Inferior parietal cortex (tissue), 1 donor: ENCODE results near the gene SLC35F3.
"Not testable (repeated sequence)": the region's sequence is repeated elsewhere in the genome, so short reads cannot be mapped to it uniquely, and the experiment has no call there.

Source experiments
- DNase-seq: peaks from one replicate; pipeline ENCODE4 v3.0.0-alpha.2; 2016; ENCODE audit errors: extremely low spot score

The SLC35F3 gene

DNA sequence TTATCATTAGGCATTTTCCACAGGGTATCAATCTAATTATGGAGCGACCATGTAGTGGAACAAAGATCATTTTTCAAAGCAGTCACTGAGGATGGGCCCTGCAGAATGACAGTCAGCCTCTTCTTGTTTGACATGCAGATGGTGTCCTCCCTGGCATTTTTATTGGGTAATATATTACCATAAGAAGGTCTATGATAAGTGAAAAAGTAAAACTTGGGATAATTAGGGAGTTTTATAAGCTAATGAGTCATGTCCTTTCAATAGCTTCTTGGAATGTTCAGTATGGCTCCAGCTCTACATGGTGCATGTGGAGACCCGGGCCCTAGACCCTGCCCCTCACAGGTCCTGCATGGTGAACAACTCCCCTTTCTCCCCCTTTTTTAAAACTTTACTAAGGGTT lies 236.5 kb downstream of the SLC35F3 start:
- no peak for DNase-seq

DNA sequence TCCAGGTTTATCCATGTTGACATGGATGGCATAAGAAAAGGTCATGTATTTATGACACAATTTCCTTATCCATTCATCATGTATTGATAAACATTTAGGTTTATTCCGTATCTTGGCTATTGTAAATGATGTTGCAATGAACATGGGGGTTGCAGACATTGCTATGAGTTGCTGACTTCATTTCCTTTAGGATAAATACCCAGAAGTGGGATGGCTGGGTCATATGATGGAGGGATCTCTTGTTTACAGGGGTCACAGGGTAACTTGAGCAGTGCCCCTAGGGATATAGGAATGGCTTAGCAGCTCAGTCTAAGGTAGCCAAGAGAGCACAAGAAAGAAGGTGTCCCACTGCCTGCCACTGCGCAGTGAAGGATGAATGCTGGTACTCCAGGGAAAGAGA lies 239.2 kb downstream of the SLC35F3 start:
- DNase-seq = no peak

DNA sequence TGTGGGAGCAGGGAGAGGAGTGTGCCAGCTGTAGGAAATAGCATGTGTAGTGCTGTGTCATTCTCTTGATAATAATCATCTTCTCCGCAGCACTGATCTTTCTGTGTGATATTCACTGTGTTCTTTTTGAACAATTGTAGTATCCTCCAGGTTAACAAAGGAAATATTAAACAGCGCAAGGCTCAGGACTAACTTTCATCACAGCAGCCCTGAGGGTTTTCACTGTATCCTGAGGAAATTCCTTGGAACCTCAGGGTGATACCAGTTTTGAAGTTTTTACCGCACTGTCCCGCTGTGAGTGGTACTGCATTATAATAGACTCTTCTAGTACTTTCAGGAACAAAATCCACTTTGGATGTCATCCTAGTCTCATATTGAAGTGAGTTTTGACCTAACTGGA lies 240.4 kb downstream of the SLC35F3 start:
- DNase-seq = no peak

DNA sequence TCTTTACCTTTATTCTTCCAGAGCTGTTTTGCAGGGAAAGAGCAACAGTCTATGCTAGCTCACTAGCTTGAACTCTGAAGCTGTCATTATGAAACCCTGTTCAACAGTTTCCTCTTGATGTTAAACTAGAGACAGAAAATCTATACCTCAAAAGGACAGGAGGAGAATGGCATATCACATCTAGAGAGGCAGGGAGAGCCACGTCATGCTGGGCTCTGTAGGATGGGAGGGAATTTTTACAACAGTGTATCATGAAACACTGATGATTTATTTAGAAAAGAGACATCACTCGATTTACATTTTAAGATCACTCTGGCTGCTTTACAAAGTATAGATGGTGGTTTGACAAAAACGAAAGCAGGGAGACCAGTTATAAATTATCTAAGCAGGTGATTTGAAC lies 243.9 kb downstream of the SLC35F3 start:
- no peak for DNase-seq

DNA sequence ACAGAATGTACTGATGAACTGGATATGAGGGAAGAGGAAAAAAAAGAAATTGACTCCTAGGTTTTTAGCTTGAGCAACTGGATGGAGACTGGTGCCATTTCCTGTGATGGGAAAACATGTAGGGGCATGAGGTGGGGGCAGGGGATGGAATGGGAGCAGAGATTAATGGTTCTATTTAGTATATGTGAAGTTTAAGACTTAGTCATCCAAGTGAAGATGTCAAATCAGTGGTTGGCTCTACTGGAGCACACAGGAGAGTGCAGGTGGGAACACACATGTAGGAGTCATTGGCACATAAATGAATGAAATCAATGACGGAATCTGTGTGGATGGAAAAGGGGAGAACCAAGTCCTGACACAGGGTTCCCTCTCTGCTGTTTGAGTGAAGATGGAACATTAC lies 244.3 kb downstream of the SLC35F3 start:
- DNase-seq = no peak

DNA sequence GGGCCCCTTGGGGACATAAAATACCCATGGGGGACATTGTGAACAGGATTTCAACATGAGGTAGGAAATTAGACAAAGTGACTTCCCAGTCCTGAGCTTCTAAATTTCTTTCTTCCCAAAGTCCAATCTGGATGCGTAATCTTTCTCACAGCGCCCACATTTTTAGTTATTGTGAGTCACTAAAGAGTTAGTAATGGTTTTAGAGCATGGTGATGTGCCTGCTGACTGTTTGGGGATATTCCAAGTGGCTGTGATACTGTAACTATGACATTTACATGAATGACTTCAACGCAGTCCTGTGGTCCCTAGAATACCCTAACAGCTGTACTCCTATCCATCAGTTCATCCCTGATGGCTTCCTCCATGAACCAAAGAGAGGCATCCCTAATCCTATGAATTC lies 244.7 kb downstream of the SLC35F3 start:
- DNase-seq = peak; percentile 53

DNA sequence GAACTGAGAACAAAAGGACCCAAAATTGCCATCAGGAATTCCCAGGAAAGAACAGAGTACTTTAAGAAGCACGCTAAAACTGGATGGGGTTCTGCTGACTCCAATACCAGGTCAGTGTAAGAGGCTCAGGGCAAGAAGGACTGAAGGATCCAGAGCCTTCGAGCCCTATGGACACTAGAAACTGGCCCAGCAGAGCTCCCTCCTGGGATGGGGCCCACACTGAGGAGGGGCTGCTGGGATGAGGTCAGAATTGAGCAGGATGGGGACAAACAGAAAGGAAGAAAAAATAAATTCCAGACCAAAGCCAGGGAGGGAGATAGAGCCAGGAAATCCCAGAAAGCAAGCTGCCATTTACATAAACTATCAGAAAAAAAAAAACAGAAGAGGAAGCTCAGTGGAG lies 246.4 kb downstream of the SLC35F3 start:
- no peak for DNase-seq

DNA sequence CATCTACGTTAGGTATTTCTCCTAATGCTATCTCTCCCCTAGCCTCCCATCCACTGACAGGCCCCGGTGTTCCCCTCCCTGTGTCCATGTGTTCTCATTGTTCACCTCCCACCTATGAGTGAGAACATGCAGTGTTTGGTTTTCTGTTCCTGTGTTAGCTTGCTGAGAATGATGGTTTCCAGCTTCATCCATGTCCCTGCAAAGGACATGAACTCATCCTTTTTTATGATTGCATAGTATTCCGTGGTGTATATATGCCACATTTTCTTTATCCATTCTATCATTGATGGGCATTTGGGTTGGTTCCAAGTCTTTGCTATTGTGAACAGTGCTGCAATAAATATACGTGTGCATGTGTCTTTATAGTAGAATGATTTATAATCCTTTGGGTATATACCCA lies 247.9 kb downstream of the SLC35F3 start:
- not testable (repeated sequence) for DNase-seq

DNA sequence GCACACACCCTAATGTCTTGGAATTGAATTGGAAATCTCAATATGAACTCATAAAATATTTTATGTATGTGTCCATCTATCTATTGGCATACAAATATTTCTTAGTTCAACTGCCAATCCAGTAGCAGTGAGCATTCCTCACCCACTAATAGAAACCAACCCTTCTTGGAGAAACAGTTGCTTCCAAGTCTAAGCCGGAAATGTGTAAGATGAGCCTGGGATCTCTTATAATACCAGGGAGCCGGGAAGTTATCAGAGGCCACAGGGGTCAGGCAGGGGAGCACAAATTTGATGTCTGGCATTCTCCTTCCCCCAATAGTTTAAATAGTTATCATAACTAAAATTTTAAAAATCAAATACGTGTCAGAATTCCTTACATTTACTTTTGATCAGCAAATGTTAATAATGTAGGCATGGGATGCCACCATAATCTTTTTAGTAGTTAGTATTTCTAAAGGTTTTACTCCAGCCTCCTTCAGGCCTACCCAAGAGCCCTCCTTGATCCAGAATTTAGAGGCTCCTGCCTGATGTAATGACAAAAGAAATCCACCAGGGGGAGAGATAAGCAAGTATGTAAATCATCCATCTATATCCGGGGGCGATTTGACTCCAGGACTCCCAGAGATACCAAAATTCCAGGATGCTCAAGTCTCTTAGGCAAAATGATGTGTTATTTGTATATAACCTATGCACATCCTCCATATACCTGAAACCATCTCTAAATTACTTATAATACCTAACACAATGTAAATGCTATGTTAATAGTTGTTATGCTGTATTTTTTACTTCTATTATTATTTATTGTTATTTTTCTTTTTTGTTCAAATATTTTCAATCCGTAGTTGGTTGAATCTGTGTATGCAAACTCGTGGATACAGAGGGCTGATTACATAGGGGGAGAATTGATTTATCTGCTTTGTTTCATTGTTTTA lies 250.1 kb downstream of the SLC35F3 start:
- DNase-seq = peak; percentile 85

DNA sequence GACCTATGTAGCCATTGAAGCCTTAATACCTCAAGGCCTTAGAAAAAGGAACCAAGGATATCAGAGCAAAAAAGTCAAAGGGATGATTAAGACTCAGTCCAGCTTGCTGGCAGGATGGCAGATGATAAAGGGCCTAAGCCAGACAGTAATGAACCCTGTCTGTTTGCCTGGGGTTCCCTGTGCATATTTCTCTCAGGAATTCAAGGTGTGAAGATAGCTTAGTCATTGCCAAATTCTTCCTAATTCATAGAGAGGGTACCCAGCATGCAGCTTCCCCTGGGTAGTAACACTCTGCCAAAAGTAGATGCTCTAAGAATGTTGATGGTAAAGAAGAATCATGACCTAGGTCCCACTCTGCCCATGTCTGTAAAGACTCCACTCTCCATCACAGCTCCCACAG lies 258.2 kb downstream of the SLC35F3 start:
- no peak for DNase-seq

DNA sequence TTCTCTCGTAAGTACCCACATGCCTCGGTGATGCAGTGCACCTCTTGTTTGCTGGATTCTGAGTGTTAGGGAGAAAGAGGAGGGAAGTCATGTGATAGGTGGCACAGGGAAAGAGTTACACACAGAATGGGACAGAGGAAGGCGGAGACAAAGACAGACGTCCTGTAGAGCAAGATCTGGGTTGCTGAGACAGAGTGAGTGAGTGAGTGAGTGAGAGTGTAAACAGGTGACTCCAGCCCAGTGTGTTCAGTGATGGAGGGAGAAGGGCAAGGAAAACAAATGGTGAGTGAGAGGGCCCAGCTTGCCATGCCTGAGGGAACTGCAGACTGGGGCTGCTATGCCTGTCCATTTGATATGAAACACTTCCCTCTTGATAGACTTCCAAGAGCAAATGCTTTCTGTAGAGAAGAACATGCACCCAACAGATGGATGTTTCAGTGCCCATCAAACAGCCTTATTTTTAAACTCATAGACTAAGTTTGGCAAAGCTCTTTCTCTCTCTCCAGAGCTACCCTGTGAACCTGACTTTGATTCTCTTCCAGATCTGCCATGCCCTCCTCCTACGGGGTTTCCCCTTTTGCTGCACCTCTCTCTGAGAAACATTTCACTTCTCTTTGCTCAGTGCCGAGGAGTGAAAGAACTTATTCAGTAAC lies 258.9 kb downstream of the SLC35F3 start:
- no peak for DNase-seq

DNA sequence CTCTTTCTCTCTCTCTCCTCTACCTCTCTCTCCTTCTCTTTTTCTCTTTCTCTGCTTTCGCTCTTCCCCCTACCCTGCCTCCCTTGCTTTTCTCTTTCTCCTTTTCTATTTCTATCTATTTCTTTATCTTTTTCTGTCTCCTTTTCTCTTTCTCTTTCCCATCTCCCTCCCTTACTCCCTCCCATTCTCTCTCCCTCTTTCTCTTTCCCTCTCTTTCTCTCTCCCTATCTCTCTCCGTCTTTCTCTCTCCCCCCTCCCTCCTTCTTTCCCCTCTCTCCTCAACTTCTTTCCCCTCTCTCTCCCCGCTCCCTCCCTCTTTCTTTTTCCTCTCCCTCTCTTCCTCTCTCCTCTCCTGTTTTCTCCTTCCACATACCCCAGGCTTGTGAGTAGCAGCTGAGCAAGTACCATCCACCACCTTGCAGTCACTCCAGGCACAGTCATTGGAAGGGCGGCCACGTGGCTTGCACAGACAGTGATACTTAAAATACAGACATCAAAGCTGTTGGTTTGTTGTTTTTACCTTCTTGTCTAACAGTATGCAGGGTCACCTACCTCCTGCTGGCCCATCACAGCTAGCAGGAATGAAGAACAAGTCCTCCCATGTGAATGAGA lies 259.7 kb downstream of the SLC35F3 start:
- no peak for DNase-seq

DNA sequence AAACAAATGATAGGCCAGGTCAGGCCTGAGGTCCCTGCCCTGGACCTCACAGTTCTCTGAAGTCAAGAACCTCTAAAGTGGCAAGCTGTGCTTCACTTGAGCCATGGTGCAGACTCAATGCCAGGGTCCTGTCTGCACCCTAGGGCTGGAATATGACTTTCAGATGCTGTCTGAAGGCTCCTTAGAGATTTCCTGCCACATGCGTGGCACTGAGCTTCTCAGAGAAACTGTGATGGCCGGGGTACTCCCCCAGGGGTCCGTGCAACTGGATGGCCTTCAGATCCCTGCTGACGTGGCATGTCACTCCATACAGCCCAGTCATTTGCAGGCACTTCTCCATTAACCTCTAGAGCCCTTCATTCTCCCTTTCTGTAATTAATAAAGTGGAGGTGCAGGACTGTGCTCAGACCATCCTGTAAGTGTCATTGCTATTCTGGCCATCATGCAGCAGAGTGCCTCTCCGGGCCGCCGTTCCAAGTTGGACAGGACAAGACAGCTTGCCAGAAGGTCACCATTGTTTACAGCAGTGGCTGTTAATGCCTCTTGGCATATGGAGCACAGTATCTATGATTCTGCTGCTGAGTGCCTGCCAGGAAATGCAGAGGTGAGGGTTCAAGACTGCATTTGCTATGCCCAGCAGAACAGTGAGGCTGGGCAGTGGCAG lies 263.7 kb downstream of the SLC35F3 start:
- no peak for DNase-seq

DNA sequence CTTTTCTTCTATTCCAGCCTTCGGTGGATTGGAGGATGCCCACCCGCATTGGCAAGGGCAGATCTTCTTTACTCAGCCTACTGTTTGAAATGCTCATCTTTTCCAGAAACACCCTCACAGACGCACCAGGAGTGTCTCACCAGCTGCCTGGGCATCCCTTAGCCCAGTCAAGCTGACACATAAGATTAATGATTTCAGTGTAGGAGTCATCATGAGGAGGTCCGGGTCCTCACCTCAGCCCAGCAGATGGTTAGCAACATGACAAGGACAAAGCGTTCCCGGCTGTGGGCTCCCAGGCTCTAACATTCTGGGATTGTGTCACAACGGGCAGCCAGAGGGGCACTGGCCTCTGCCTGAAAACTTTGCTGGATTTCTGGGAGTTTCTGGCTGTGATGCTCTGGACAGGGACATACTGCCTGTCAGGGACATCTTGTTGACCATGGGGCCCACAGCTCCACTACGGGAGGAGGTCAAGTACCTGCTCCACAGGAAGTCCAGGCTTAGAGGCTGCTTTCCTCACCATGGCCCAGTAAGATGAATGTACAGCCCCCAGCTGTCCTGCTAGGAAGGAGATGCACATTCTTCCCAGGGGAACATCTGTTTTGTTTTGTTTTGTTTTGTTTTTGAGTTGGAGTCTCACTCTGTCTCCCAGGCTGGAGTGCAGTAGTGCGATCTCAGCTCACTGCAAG lies 264.8 kb downstream of the SLC35F3 start:
- no peak for DNase-seq

DNA sequence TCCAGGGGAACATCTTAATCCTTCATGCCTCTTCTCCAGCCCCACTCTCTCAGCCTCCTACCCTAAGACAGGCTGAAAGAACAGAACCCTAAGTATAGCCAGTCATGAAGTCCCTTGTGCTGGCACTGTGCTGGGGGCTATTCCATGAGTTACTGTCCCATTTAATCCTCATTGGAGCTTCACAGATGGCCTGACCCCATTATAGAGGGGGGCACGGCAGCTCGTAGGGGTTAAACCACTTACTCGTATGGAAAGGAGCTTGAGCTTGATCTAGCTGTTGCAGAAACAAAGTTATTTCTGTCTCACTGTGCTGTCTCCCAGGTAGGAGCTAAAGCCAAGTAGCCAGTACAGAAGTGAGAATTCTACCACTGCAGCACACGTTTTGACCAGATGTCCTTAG lies 265.6 kb downstream of the SLC35F3 start:
- DNase-seq = no peak

DNA sequence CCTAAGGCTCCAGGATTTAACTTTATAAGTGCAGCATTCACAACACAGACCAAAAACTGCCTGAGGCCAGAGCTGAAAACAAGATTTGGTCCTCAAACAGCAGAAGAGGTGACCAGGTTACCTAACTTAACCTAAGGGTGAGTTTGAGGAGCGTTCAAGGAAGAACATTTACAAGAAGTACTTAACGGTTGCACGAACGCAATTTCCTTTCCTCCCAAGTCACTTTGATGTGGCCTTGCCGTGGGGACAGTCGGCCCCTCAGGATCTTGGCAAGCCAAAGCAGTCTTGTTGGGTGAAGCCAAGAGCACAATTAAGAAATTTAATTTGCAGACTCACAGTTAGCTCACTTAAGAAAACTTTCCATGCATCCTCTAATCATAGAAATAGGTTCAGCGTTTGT lies 266.1 kb downstream of the SLC35F3 start:
- DNase-seq = no peak

DNA sequence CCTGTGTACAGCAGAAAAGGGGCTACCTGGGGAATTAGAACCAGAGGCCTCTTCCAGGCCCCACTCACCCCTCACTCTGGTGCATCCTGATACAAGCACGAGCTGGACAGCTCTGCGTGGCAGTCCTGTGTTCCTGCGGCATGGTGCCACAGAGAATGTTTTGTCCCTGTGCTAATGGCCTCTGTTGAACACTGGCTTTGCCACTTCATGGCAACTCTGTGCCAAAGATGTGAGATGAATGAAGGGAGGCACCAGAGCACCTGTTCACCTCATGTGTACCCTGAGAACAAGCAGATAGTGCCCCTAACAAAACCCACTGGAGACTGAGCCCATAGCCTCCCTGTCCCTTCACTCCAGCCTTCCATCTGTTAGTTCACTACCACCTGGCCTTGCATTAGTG lies 269.5 kb downstream of the SLC35F3 start:
- no peak for DNase-seq

DNA sequence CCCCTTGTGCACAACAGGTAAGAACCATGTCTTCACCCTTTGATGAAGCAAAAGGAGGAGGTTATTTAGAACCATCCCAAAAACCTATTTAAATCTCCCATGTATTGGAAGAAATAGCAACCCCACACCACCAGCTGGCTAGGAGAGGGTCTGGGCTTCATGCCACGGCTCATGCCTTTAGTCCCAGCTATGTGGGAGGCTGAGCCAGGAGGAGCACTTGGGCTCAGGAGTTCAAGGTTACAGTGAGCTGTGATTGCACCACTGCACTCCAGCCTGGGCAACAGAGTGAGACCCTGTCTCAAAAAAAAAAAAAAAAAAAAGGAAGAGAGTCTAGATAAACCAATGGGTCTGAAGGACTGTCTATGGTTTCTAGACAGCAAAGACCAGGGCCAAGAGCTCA lies 270.9 kb downstream of the SLC35F3 start:
- no peak for DNase-seq

DNA sequence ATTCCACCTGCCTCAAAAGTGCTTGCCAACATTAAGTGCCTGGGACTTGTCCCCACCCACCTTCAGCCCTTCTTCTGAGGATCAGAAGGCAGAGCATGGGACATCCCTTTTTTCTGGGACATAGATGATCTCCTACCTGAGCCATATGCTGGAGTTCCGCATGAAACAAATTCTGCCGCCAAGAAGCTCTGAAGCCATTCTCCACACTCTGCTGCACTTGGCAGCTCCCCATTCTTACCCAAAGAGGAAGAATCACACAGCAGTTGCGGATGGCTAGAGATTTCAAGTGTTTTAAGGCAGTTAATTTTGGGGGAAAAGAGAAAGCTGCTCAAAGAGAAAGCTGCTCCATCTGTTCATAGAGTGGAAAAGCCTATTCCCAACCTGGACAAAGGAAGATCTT lies 271.5 kb downstream of the SLC35F3 start:
- peak; percentile 28 for DNase-seq

DNA sequence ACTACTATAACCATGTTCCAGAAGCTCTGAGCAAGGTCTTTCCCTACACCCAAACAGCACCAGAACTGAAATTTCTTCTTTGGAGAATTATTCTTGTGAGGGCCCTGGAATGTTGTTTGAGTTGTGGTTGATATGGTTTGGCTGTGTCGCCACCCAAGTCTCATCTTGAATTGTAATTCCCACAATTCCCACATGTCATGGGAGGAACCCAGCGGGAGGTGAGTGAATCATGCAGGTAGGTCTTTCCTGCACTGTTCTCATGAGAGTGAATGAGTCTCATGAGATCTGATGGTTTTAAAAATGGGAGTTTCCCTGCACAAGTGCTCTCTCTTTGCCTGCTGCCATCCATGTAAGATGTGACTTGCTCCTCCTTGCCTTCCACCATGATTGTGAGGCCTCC lies 272.4 kb downstream of the SLC35F3 start:
- DNase-seq = not testable (repeated sequence)

DNA sequence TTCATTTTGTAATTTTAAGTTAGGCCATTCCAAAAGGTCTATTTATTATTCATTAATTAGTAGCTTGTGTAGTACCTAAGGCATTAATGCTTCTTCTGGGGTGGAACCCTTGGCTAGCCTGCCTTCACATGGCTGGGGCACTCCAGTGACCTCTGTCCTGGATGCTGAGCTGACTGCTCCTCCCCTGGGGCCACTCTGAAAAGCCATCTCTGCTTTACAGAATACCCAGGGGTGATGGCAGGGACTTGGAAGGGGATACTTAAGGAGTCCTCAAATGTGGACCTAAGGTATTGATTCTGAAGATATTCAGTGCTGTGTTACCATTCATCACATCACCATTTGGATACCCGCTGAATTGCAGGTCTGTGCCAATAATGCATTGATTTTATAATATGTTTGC lies 281.0 kb downstream of the SLC35F3 start:
- DNase-seq = no peak
